ENCODE results near the gene LRP1. TPM values are rescaled to one million over a fixed set of nuclear protein-coding genes. Genes with fewer than 3 reads are reported as not detected.
A peak's percentile ranks its signal among the peaks of the same experiment; 100 is the strongest.

The LRP1 gene
- total and polyA plus RNA-seq, 2 of the 4 experiments (the other 2 are of a cell fraction), result 73.1 to 142 TPM

- H2BK120ac ChIP-seq (ENCODE audit: low read depth, low read length), result no peak within 1 kb of the TSS; the same call in 1 of the 2 replicates
- peaks cover 4% of the 10 kb centered on the region for H3K9me1 ChIP-seq (ENCODE audit: insufficient read depth, low read length)
- H3K4ac ChIP-seq (ENCODE audit: low read depth, low read length), result peak within 1 kb of the TSS; percentile 77
- peak within 1 kb of the TSS; percentile 91 for H2BK5ac ChIP-seq (ENCODE audit: low read depth, low read length, poor library complexity, severe bottlenecking)
- no peaks in the 10 kb centered on the region for H3K9me3 ChIP-seq (ENCODE audit: control insufficient read depth, insufficient read depth, low read length)
- peak within 1 kb of the TSS; percentile 31 to 85 for H4K8ac ChIP-seq (ENCODE audit: low read depth in 2 of 2, low read length in 2 of 2)
- peak within 1 kb of the TSS; percentile 38; the same call in 1 of the 2 replicates for H4K5ac ChIP-seq (ENCODE audit: low read depth, low read length)
- peak within 1 kb of the TSS; percentile 95 for H3K4me2 ChIP-seq (ENCODE audit: low read depth, low read length)
- peak within 1 kb of the TSS; percentile 62 for H3K27ac ChIP-seq (ENCODE audit: insufficient read depth, low read length)
- H2AK5ac ChIP-seq (ENCODE audit: low read depth, low read length), result peak within 1 kb of the TSS; percentile 63
- peaks cover 0 to 24% of the 10 kb centered on the region in 2 experiments; a peak in 1 of 4 replicates for H3K79me1 ChIP-seq (ENCODE audit: low read depth in 1 of 2, low read length in 2 of 2)
- ATAC-seq (ENCODE audit: low read depth) (peak; percentile 100), DNase-seq (peak; percentile 100)
- ChIA-PET POLR2A (ENCODE audit: unreplicated experiment) (interaction anchor here (1.0 to 1.8 kb wide), 6 partner anchors 9 to 33 kb away, joined by 3 to 12 read pairs (median 7); partner anchors contain the start of genes NAB2 and STAT6), CTCF (interaction anchor here (0.7 to 1.4 kb wide), 7 partner anchors 8 to 77 kb away, joined by 3 to 7 read pairs (median 3); partner anchors contain the start of gene STAT6)
- peaks cover 5% of the 10 kb centered on the region for H3K4me1 ChIP-seq (ENCODE audit: control insufficient read depth, insufficient read depth, low read length)
- peak within 1 kb of the TSS; percentile 93 for H3K56ac ChIP-seq (ENCODE audit: extremely low read depth, insufficient read depth, low read length)
- dilution Hi-C loops (cut with HindIII; ENCODE audit: low sequenced_read_pairs, unreplicated experiment), result no loop called here
- H3K9ac ChIP-seq (ENCODE audit: low read depth, low read length), result peak within 1 kb of the TSS; percentile 69
- H2AK9ac ChIP-seq (replicated peaks; ENCODE audit: low read depth, low read length, poor library complexity), result peak within 1 kb of the TSS; percentile 91
- peak within 1 kb of the TSS; percentile 95 for H3K23ac ChIP-seq (ENCODE audit: low read depth, low read length)
- H3K27me3 ChIP-seq (ENCODE audit: control insufficient read depth, insufficient read depth, low read length), result no peaks in the 10 kb centered on the region
- H2AFZ ChIP-seq (replicated peaks; ENCODE audit: low read length, poor library complexity), result peak within 1 kb of the TSS; percentile 89
- H4K91ac ChIP-seq (ENCODE audit: insufficient read depth, low read depth, low read length), result peak within 1 kb of the TSS; percentile 49
- peak within 1 kb of the TSS; percentile 5; the same call in 2 of the 3 replicates for H2BK15ac ChIP-seq (ENCODE audit: low read depth, low read length)
- in situ Hi-C loops (cut with MboI; ENCODE audit: low sequenced_read_pairs), result no loop called here
- no TSS peak for BruUV-seq (replicated peaks)
- intact Hi-C loops (cut with micrococcal nuclease), result no loop called here
- H3K18ac ChIP-seq (ENCODE audit: low read depth, low read length), result peak within 1 kb of the TSS; percentile 62; the same call in 1 of the 2 replicates
- 0% methylated on average over 14 of the region's 39 CpGs; no CpG with 5 or more reads in 1 of the 2 experiments for WGBS, 2 experiments (ENCODE audit: extremely low coverage in 2 of 2, insufficient read length in 1 of 2)
- H3K4me3 ChIP-seq (ENCODE audit: insufficient read depth, low read depth, low read length), result peak within 1 kb of the TSS; percentile 49
- H4K20me1 ChIP-seq (ENCODE audit: insufficient read depth, low read length), result no peaks in the 10 kb centered on the region
- no peak within 1 kb of the TSS for H2BK20ac ChIP-seq (ENCODE audit: low read depth, low read length)
- peak within 1 kb of the TSS; percentile 89 for H3K14ac ChIP-seq (replicated peaks; ENCODE audit: low read depth, low read length)
- H3K36me3 ChIP-seq (ENCODE audit: control insufficient read depth, insufficient read depth, low read length), result no peaks in the 10 kb centered on the region; the same call in 1 of the 2 replicates
- TF ChIP-seq CEBPB (IDR thresholded peaks at IDR 0.05; ENCODE audit: low read depth, low read length), result no peak
- no peak for TF ChIP-seq SMC3 (IDR thresholded peaks at IDR 0.05; ENCODE audit: low read depth, low read length)
- no peak for TF ChIP-seq NFE2L2 (IDR thresholded peaks at IDR 0.05; ENCODE audit: low read depth, low read length)
- no peak for TF ChIP-seq MAFK (IDR thresholded peaks at IDR 0.05; ENCODE audit: low read depth, low read length)
- peak; percentile 100 for TF ChIP-seq BHLHE40 (IDR thresholded peaks at IDR 0.05; ENCODE audit: low read depth, low read length)
- peak; percentile 85 for TF ChIP-seq MXI1 (IDR thresholded peaks at IDR 0.05; ENCODE audit: borderline replicate concordance, low read depth, low read length)
- TF ChIP-seq RFX5 (IDR thresholded peaks at IDR 0.05; ENCODE audit: low read depth, low read length), result 0 out of 2 replicates have a peak, but pooled peaks have one; percentile 21
- TF ChIP-seq CTCF (conservative IDR thresholded peaks at IDR 0.05; ENCODE audit: low read depth, low read length), result no peak
- TF ChIP-seq RCOR1 (IDR thresholded peaks at IDR 0.05; ENCODE audit: insufficient replicate concordance, low read length), result no peak
- TF ChIP-seq MAZ (IDR thresholded peaks at IDR 0.05; ENCODE audit: borderline replicate concordance, low read depth, low read length), result no peak; the same call in 1 of the 2 replicates
- TF ChIP-seq FOS (IDR thresholded peaks at IDR 0.05; ENCODE audit: low read depth, low read length), result peak; percentile 38; the same call in 1 of the 2 replicates
- peak; percentile 97 for TF ChIP-seq USF2 (IDR thresholded peaks at IDR 0.05; ENCODE audit: low read depth, low read length)
- no peak; the same call in 1 of the 2 replicates for TF ChIP-seq CHD1 (IDR thresholded peaks at IDR 0.05; ENCODE audit: low read depth, low read length)
- peak; percentile 73 for TF ChIP-seq POLR2A (IDR thresholded peaks at IDR 0.05; ENCODE audit: low read depth, low read length)
These were observed 49.5 kb upstream of the LRP1 start, which contains the start of gene NEMP1 for GRCh38 chr12:57078519-57079404. Gene NEMP1, minus strand, starts transcription at chr12:57078791. Its CDS starts 46 bp downstream, at chr12:57078745.

Measured in IMR-90 (cell line).